ENCODE measurements around the gene TTC39A.

The TTC39A gene

GRCh38 chr1:51325878-51326755 lies 4.2 kb downstream of the TTC39A start:
- TF ChIP-seq SIN3A (IDR thresholded peaks at IDR 0.05; ENCODE audit: borderline replicate concordance, insufficient read depth, low read length) (no peak), FOXP2 (optimal IDR thresholded peaks at IDR 0.05; ENCODE audit: borderline replicate concordance, extremely low read depth, extremely low read length, insufficient read depth) (no peak), TAF1 (IDR thresholded peaks at IDR 0.05; ENCODE audit: borderline replicate concordance, insufficient read depth, low read length) (no peak), POLR2AphosphoS5 (IDR thresholded peaks at IDR 0.05; ENCODE audit: low read depth, low read length) (no peak)
- TF ChIP-seq, protein P1, sequence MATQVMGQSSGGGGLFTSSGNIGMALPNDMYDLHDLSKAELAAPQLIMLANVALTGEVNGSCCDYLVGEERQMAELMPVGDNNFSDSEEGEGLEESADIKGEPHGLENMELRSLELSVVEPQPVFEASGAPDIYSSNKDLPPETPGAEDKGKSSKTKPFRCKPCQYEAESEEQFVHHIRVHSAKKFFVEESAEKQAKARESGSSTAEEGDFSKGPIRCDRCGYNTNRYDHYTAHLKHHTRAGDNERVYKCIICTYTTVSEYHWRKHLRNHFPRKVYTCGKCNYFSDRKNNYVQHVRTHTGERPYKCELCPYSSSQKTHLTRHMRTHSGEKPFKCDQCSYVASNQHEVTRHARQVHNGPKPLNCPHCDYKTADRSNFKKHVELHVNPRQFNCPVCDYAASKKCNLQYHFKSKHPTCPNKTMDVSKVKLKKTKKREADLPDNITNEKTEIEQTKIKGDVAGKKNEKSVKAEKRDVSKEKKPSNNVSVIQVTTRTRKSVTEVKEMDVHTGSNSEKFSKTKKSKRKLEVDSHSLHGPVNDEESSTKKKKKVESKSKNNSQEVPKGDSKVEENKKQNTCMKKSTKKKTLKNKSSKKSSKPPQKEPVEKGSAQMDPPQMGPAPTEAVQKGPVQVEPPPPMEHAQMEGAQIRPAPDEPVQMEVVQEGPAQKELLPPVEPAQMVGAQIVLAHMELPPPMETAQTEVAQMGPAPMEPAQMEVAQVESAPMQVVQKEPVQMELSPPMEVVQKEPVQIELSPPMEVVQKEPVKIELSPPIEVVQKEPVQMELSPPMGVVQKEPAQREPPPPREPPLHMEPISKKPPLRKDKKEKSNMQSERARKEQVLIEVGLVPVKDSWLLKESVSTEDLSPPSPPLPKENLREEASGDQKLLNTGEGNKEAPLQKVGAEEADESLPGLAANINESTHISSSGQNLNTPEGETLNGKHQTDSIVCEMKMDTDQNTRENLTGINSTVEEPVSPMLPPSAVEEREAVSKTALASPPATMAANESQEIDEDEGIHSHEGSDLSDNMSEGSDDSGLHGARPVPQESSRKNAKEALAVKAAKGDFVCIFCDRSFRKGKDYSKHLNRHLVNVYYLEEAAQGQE (IDR thresholded peaks at IDR 0.05; ENCODE audit: insufficient read depth in 1 of 2, low read depth in 2 of 2, low read length in 2 of 2) = no peak

DNA sequence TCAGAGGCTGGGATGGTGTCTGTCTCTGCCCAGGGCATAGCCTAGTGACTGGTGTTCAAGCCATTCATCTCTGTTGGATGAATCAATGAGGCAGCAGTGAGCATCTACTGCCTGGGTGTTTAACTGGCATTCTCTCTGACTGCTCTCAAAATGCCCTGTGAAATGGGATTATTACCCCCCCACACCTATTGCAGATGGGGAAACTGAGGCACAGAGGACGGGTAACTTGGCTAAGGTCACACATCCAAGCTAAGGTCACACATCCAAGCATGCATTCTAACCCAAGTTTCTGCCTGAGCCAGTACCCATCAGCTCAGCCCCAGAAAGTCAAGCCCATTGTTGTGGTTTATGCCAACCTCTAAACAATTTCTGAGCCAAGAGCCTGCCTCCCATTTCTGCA lies 5.0 kb downstream of the TTC39A start:
- TF ChIP-seq POLR2AphosphoS5 (IDR thresholded peaks at IDR 0.05; ENCODE audit: low read depth, low read length) (no peak), FOXP2 (optimal IDR thresholded peaks at IDR 0.05; ENCODE audit: borderline replicate concordance, extremely low read depth, extremely low read length, insufficient read depth) (no peak), TAF1 (IDR thresholded peaks at IDR 0.05; ENCODE audit: borderline replicate concordance, insufficient read depth, low read length) (no peak)
- TF ChIP-seq, protein P1 (IDR thresholded peaks at IDR 0.05; ENCODE audit: insufficient read depth in 1 of 2, low read depth in 2 of 2, low read length in 2 of 2) = no peak

GRCh38 chr1:51324251-51325010 lies 5.9 kb downstream of the TTC39A start:
- TF ChIP-seq TAF1 (IDR thresholded peaks at IDR 0.05; ENCODE audit: borderline replicate concordance, insufficient read depth, low read length) (no peak), POLR2AphosphoS5 (IDR thresholded peaks at IDR 0.05; ENCODE audit: low read depth, low read length) (no peak), SIN3A (IDR thresholded peaks at IDR 0.05; ENCODE audit: borderline replicate concordance, insufficient read depth, low read length) (no peak), FOXP2 (optimal IDR thresholded peaks at IDR 0.05; ENCODE audit: borderline replicate concordance, extremely low read depth, extremely low read length, insufficient read depth) (no peak)
- TF ChIP-seq, protein P1 (IDR thresholded peaks at IDR 0.05; ENCODE audit: insufficient read depth in 1 of 2, low read depth in 2 of 2, low read length in 2 of 2) = no peak

DNA sequence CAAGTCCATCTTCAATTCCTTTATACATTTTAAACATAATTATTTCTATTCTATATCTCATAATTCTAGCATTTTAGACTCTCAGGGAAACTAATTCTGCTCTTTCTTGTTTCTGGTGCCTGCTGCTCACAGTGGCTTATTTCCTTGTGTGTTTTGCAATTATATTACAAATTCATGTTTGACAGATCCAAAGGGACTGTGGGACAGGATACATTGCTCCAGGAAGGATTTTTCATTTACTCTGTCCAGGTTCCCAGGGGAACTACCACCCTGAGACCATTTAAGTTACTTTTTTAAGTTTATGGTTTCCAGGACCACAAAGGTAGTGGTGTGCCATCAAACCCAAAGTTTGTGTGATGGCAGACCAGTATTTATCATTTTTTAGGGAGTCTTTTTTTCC lies 6.6 kb downstream of the TTC39A start:
- TF ChIP-seq TAF1 (IDR thresholded peaks at IDR 0.05; ENCODE audit: borderline replicate concordance, insufficient read depth, low read length) = no peak
- TF ChIP-seq SIN3A (IDR thresholded peaks at IDR 0.05; ENCODE audit: borderline replicate concordance, insufficient read depth, low read length) = no peak
- no peak for TF ChIP-seq FOXP2 (optimal IDR thresholded peaks at IDR 0.05; ENCODE audit: borderline replicate concordance, extremely low read depth, extremely low read length, insufficient read depth)
- TF ChIP-seq, protein P1 (IDR thresholded peaks at IDR 0.05; ENCODE audit: insufficient read depth in 1 of 2, low read depth in 2 of 2, low read length in 2 of 2) = no peak
- no peak for TF ChIP-seq POLR2AphosphoS5 (IDR thresholded peaks at IDR 0.05; ENCODE audit: low read depth, low read length)

All from PFSK-1 (cell line).